HK-2 (cell line): ENCODE results near the gene SPCS1.
A peak's percentile ranks its signal among the peaks of the same experiment; 100 is the strongest.
"Not testable (repeated sequence)": the region's sequence is repeated elsewhere in the genome, so short reads cannot be mapped to it uniquely, and the experiment has no call there.

Source experiments
- DNase-seq: peaks from one replicate; pipeline ENCODE4 v3.0.0-alpha.2; 2018; ENCODE audit not compliant: unreplicated experiment

Gene SPCS1

GRCh38 chr3:52694528-52695189 lies 11.2 kb upstream of the SPCS1 start:
- no peak for DNase-seq

- DNase-seq = no peak
Measured at GRCh38 chr3:52695798-52696671, 9.9 kb upstream of the SPCS1 start.

- no peak for DNase-seq
Measured at GRCh38 chr3:52696830-52697631, 8.9 kb upstream of the SPCS1 start.

- no peak for DNase-seq
Measured at GRCh38 chr3:52697632-52697965, 8.3 kb upstream of the SPCS1 start.

- no peak for DNase-seq
Measured at GRCh38 chr3:52703341-52703740, 2.6 kb upstream of the SPCS1 start.

GRCh38 chr3:52704611-52705437 lies 1.1 kb upstream of the SPCS1 start:
- DNase-seq = peak; percentile 22

GRCh38 chr3:52705438-52705687 lies 543 bp upstream of the SPCS1 start:
- DNase-seq = no peak

- DNase-seq = no peak
Measured at GRCh38 chr3:52707585-52707984, 1.7 kb downstream of the SPCS1 start.

- DNase-seq = no peak
Measured at GRCh38 chr3:52710512-52710911, 4.6 kb downstream of the SPCS1 start.

GRCh38 chr3:52712291-52713212 lies 6.6 kb downstream of the SPCS1 start:
- no peak for DNase-seq

GRCh38 chr3:52714335-52715302 lies 8.7 kb downstream of the SPCS1 start:
- DNase-seq = no peak

- no peak for DNase-seq
Measured at GRCh38 chr3:52715714-52716305, 9.9 kb downstream of the SPCS1 start.

GRCh38 chr3:52719618-52720017 lies 13.7 kb downstream of the SPCS1 start:
- no peak for DNase-seq

GRCh38 chr3:52721002-52721729 lies 15.3 kb downstream of the SPCS1 start:
- no peak for DNase-seq

- DNase-seq = no peak
Measured at GRCh38 chr3:52721730-52722008, 15.8 kb downstream of the SPCS1 start.

- no peak for DNase-seq
Measured at GRCh38 chr3:52722491-52722890, 16.6 kb downstream of the SPCS1 start.

GRCh38 chr3:52723935-52724334 lies 18.0 kb downstream of the SPCS1 start:
- DNase-seq = no peak

GRCh38 chr3:52724511-52724910 lies 18.6 kb downstream of the SPCS1 start:
- DNase-seq = no peak

GRCh38 chr3:52728753-52729152 lies 22.8 kb downstream of the SPCS1 start:
- not testable (repeated sequence) for DNase-seq
